IPS-NIHi11 (cell line): ENCODE results near the gene ARAF.
"Not testable (repeated sequence)": the region's sequence is repeated elsewhere in the genome, so short reads cannot be mapped to it uniquely, and the experiment has no call there.

Experiments used
- DNase-seq: peaks from one replicate; pipeline ENCODE4 v3.0.0; 2012; ENCODE audit warnings: mixed read lengths, low spot score

Gene ARAF

DNA sequence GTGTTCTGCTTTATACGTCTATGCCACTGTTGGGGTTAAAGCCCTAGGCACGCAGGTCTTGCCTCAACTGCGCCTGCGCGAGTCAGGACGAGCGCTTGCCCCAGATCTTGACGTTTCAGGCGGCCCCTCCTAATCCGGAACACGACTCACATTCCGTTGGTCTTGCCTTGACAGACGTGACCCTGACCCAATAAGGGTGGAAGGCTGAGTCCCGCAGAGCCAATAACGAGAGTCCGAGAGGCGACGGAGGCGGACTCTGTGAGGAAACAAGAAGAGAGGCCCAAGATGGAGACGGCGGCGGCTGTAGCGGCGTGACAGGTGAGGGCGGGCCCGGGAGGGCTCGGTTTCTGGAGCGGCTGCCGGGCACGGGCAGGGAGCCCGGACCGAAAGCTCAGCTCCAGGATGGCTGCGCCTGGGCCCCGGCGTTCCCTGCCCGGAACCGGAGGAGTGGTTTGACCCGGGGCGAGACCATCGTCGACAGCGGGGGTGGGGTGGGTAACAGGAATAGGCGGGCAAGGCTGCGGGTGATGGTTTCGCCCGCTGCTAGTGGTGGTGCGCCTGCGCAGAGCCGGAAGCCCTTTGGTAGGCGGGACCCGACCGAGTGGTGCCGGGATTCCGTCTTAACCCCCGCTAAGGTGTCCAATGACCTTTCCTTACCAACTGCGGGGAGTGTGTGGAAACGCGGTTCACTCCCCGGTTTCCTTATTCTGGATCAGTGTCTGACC lies at the start of gene ARAF:
TSS of gene ARAF (plus strand) at position 272 of the 725 bp plus-strand sequence. CDS start 1,763 bp downstream, outside the sequence.
- DNase-seq: peak; percentile 80

DNA sequence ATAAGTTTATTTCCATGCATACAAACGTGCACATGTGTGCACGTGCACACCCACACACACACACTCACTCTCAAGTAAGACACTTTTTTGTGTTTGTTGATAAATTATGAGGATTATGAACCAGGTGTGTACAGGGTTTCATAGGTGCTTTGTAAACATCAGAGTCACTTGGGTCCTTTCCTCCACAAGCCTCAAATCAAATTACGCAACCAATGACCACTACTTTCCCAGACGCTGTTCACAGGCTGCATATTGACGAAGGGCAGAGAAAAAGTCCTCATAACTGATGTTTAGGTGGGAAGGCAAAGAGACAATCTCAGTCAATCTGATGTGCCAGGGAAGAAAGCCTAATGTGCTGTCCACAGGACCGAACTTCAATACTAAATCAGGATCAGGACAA lies 48.6 kb upstream of the ARAF start:
- DNase-seq: not testable (repeated sequence)

DNA sequence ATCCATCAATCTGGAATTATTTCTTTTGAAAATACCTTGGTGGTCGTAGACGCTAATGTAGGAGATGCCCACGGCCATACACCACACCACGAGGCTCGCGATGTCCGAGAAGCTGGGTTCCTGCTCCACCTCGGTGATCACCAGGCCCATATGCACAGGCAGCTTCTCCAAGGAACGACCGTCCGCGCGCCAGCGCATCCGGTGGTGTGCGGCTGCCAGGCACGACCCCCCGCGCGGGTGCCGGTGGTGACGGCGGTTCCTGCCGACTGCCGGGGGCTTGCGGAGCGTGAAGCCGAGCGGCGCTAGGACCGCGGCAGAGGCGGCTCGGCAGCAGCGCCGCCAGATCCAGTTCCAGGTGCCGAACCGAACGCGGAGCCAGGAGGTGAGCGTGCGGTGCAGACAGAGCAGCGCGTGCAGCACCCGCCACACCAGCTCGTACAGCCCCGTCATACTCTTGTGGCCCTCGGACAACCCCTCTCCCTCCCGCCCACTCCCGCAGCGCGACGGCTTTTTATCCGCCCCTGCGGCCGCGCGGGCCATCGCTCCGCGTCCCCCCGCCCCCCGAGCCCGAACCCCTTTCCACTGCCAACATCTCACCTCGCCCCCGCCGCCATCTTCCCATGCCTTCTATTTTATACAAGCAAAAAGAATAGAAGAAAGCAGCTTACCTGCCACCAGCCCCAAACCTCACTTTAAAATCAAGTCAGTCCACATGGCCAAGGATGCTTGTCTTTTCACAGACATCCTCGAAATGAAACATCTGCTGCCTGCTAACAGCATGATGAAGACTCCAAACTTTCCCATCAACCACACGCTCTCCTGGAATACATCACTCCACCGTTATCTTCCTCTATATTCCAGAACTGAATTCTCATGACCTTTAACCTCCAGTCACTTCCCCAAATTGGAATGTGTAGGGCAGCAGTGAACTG lies 47.7 kb upstream of the ARAF start:
- not testable (repeated sequence) for DNase-seq

DNA sequence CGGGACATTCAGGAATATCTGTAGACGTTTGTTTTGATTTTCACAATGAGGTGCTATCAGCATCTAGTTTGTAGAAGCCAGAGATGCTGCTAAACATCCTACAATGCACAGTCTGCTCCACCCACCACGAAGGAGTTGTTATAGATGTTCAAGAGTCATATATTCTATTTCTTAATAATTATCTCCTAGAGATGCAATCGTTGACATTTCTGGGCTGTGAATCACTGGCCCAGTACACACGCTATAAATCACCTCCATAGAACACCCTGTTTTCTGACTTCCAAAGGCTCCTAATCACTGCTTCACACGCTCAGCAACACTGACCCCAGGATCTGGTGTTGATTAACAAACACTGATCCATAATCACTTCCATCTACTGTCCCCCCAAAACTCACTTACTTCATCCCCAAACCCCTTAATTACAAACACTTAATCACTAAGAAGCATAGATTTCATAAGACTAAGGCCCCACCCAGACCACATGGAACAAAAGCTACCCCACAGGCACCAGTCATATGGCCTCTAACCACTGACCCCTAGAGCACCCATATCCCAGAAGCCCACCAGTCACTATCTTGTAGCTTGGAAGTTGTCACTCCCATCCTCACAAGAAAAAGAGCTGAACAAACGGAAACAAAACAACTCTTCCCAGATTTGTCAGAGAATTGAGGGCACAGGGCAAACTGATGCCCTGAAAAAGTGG lies 46.3 kb upstream of the ARAF start:
- DNase-seq: no peak

DNA sequence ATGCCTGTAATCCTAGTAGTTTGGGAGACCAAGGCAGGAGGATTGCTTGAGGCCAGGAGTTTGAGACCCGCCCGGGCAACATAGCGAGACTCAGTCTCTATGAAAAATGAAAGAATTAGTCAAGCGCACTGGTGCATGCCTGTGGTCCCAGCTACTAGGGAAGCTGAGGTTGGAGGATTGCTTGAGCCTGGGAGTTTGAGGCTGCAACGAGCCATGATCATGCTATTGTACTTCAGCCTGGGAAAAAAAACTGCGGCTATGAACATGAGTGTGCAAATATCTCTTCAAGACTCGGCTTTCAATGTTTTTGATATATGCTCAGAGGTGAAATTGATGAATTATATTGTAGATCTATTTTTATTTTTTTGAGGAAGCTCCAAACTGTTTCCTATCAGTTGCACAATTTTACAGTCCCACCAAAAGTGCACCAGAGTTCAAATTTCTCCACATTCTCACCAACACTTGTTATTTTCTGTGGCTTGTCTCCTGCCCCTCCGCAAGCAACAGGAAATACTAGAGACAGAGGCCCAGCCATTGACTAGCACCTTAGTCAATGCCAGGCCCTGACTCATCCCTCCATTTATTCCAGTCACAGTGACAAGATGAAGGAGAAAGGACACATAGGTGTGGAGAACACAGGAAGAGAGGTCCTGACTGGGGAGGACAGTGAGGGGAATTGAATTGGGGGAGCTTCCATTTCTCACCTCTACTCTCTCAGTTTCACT lies 44.9 kb upstream of the ARAF start:
- DNase-seq: no peak

DNA sequence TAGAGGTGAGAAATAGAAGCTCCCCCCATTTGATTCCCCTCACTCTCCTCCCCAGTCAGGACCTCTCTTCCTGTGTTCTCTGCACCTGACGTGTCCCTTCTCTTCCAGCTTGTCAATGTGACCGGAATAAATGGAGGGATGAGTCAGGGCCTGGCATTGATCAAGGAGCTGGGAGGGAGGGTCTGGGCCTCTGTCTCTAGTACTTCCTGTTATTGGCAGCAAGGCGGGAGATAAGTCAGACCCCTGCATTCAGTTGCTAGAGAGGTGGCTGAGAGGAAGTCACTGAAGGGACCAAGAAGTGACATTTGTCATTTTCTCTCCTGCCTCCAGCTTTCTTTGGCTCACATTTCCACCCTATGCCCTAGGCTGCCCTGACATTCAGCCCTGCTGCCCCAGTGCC lies 42.9 kb upstream of the ARAF start:
- no peak for DNase-seq

DNA sequence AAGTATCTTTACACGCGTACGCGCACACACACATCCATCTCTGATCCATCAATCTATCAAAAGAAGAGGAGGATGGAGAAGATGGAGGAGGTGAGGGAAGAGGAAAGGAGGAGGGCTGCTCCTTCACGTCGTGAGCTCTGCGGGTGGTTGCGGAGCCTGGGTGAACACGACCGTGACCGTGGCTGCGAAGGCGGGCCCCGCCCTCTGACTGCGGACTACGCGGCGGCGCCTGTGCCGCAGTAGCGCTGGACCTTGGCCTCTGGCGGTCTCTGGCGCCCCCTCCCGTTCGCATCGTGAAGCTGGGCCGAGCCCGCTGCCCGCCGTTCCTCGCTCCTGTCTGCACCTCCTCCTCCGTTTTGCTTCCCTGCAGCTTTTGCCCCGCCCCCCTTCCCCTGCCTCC lies 37.7 kb upstream of the ARAF start:
- peak; percentile 85 for DNase-seq

DNA sequence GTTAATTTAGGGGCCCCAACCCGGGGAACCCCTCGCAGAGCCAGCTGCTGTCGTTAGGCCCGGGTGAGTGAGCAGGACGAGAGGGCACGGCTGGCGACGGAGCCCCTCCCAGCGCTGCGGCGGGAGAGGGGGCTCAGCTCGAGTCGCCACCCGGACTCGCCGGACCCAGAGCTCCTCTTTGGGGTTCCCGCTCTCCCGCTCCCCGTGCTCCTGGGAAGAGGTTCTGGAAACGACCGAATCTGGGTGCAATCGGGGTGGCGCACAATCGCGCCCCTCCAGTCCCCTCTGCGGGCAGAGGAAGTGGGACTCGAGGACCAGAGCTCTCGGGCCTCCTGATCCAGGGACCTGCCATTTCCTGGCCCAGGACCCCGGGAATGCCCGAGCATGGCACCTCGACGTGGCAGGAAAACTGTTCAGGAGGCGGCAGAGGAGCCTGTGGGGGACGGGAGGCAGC lies 37.3 kb upstream of the ARAF start:
- DNase-seq: peak; percentile 25

DNA sequence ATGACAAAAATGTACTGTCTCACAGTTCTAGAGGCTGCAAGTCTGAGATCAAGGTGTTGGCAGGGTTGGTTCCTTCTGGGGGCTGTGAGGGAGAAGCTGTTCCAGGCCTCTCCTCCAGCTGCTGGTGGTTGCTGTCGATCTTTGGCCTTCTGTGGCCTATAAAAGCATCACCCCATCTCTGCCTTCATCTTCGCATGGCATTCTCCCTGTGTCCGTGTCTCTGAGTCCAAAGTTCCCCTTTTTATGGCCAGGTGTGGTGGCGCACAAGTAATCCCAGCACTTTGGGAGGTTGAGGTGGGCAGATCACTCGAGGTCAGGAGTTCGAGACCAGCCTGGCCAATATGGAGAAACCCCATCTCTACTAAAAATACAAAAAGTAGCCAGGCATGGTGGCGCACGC lies 31.5 kb upstream of the ARAF start:
- DNase-seq: no peak

DNA sequence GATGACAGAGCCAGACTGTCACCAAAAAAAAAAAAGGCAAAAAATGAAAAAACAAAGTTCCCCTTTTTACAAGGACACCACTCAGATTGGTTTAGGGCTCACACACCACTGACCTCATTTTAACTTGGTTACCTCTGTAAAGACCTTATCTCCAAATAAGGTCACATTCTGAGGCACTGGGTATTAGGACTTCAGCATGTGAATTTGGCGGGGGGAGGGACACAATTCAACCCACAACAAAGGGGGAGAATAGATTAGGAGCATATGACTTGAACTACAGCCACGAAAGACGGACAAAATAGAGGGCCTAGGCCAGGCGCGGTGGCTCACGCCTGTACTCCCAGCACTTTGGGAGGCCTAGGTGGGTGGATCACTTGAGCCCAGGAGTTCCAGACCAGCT lies 31.0 kb upstream of the ARAF start:
- DNase-seq: no peak

DNA sequence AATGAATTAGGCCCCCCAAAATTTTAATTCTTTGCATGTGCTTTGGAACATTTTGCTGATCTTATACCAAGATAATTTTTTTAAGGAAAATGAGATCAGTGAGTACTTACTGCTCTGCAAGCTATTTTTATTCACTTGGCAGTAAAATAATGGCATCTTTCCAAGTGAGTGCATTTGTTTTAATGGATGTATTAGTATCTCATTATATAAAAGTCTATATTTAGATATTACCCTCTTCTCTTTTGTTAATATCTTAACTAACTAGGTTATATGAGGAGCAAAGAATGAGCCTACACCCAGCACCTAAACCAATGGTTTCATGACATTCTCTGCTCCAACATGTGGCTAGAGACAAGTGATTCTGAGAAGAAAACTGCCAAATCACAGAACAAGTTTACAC lies 21.1 kb upstream of the ARAF start:
- no peak for DNase-seq

DNA sequence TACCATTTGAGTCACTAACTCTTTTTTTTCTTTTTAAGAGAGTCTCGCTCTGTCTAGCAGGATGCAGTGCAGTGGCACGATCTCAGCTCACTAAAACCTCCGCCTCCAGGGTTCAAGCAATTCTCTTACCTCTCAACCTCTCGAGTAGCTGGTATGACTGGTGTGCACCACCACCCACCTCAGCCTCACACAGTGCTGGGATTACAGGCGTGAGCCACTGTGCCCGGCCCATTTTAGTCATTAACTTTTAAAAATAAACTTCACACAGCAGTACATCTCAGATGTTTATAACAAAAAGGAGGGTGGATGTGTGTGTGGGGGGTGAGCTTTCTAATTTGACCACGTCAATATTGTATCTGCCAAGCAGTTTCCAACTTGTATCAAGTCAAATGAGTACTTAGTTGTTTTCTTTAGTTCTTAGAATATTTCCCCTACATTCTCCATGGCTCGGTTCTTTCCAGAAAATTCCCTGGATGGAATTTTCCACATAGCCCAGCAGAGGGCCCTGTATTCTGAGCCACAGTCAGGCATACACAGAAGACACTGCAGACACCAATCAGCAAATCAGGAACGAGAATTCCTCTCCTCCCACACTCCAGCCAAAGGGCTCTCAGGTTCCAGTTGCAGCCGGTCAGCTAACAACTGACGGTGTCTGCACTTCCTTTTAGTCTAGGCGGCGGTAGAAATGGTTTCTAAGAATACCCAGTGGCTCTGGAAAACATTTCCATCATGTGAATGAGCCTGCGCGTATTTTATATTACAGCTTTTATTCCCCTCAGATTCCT lies 20.1 kb upstream of the ARAF start:
- peak; percentile 91 for DNase-seq

DNA sequence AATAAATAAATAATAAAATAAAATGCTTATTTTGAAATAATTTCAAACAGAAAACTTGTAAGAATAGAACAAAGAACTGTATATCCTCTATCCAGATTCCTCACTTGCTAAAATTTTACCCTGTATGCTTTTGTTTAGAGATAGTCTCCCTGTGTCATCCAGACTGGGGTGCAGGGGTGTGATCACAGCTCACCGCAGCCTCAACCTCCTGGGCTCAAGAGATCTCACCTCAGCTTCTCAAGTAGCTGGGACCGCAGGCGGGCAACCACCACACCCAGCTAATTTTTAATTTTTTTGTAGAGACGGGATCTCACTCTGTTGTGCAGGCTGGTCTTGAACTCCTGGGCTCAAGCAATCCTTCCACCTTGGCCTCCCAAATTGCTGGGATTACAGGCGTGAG lies 17.5 kb upstream of the ARAF start:
- no peak for DNase-seq

DNA sequence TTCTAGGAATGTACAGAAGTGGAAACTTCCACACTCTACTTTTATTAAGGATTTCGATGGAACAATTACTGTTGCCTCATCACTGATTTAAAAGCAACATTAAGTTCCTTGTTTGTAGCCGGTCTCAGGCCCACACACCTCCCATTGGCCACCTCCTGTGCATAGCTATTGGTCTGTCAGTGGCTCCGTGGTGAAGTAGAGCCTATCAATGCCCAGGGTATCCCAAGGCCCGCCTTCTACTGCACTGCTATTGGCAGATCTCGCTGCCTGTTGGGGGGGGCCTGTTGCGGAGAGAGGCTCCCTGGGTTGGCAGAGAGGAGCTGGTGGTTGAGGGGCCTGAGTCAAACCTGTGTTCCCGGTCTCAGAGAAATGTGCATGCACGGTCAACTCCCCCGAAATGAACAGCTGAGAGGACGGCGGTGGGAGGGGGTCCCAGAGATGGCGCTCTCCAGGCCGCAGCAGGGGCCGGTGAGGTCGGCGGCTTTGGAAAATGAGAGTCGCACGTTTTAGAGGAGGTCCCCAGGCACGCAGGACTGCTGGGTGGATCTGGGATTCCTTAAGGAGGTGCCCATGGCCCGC lies 4.9 kb upstream of the ARAF start:
- DNase-seq: peak; percentile 78

DNA sequence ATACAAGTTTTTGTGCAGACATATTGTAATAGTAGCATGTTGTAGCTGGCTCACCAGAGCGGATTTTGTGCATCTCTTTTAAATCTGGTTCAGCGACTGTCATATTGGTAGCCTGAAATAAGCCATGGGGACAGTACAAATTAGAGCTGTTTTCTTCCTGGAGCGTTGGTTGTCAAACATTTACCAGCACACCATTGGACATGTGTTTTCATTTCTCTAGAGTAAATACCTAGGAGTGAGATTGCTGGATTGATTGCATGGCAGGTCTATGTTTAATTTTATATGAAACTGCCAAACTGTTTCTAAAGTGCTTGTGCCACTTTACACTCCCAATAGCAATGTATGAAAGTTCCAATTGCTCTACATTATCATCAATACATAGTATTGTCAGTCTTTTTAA lies 2.6 kb upstream of the ARAF start:
- no peak for DNase-seq

DNA sequence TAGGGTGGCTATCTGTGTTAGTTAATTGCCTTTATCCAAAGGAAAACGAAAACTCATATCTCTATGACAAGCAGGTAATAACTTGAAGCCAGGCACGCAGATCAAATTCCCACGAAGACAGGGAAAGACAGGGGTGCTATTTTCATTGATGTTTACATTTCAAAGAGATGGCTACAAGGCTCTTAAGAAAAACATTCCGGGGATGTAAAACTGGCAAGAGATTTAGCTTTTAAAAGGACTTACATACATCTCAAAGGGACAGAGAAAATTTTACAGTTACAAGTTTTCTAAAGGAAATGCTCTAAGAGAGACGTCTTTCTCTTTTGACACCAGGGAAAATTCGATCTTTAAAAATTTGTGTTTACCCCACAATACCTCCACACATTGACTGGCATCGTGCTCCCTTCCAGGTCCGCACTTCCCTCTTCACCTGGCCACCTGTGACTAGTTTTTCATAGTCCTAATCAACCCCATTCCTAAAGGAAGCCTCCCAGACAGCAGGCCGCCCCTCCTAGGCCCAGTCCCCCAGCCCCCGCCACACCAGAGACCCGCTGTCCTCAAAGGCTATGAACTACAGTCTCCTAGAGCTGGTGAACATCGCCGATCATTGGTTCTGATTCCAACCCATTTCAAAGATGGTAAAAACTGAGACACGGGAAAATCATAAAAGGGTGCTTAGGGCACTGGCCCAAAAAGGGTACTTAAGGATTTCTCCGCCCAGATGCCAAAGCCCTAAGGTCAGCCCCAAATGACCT lies 649 bp upstream of the ARAF start:
- no peak for DNase-seq

DNA sequence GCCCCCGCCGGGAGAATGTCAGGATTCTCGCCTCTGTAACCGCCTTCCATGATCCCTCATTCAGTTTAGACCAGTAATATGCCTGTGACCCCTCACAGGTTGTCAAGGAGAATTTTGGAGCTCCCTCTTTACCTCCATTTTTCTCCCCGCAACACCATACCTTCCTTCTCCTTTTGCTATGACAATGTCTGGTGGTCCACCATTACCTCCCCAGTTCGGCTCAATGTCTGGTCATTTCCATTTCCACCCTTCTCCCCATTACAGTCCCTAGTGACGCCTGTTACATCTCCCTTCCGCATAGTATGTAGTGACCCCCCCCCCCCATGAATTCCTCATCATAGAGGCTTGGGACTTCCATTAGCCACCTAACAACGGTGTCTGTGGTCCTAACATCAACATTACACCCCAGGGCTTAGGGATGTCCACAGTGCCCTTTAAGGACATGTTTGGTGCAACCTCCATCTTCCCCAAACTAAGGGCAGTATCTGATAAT lies 700 bp downstream of the ARAF start:
- DNase-seq: no peak

DNA sequence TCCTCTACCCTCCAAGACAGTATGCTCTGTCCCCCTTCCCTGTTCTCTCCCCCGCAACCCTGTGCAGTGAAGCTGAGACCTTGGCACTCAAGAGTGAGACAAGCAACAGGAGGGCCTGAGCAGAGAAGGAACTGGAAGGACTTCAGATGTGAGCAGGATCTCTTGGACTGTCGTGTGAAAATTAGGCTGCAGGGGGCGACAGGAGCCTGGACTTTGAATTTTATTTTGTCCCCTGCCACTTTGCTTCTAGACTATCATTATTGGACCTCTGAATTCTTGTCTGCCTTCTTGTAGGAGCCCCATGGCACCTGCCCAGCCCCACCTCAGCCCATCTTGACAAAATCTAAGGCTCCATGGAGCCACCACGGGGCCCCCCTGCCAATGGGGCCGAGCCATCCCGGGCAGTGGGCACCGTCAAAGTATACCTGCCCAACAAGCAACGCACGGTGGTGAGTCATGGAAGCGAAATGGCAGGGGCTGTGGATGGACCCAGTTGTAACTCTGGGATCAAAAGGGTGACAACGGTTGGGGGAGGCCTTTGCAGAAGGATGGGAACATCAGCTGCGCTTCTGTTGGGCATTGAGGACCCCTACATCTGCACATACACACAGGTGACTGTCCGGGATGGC lies 1.7 kb downstream of the ARAF start:
- DNase-seq: no peak

DNA sequence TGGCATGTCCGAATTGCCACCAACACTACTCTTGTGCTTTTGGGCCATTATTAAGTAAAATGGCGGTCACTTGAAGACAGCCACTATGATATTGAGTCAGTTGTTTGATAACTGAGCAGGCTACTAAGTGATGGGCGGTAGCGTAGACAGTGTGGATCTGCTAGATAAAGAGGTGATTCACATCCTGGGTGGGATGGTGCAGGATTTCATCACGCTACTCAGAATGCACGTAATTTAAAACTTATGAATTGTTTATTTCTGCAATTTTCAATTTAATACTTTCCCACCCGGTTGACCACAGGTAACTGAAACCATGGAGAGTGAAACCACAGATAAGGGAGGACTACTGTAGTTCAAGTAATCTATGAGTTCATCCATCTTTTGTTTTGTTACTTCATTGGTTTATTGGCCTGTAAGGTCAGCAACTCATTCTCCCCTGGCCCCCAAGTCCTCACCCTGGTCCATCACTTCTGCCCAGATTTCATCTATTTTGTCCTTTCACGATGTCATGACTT lies 2.9 kb downstream of the ARAF start:
- no peak for DNase-seq
